WTC11 (cell line): ENCODE results near the gene PRUNE2.

ENCODE experiments used
- CBFB ChIP-seq: sonication (generic); formaldehyde crosslinking; IDR thresholded peaks from 2 replicates; pipeline ENCODE4 v1.8.1; 2022; ENCODE audit warnings: mild to moderate bottlenecking, low read depth, missing genetic modification reagents
- ESRRA ChIP-seq: sonication (generic); formaldehyde crosslinking; IDR thresholded peaks from 2 replicates; pipeline ENCODE4 v1.8.1; 2022; ENCODE audit warnings: mild to moderate bottlenecking, missing genetic modification reagents, borderline replicate concordance
- FOXK1 ChIP-seq: sonication (generic); formaldehyde crosslinking; IDR thresholded peaks from 2 replicates; pipeline ENCODE4 v1.8.0; 2022; ENCODE audit warnings: mild to moderate bottlenecking, moderate library complexity, missing genetic modification reagents
- NR1H2 ChIP-seq: sonication (generic); formaldehyde crosslinking; IDR thresholded peaks from 2 replicates; pipeline ENCODE4 v1.9.0; 2021; ENCODE audit warnings: mild to moderate bottlenecking, moderate library complexity, missing genetic modification reagents
- NR3C1 ChIP-seq: sonication (generic); formaldehyde crosslinking; conservative IDR thresholded peaks from 2 replicates; pipeline ENCODE4 v1.8.1; 2023; ENCODE audit warnings: low read depth, mild to moderate bottlenecking, missing genetic modification reagents
- SP1 ChIP-seq: sonication (generic); formaldehyde crosslinking; conservative IDR thresholded peaks from 2 replicates; pipeline ENCODE4 v1.8.1; 2022; ENCODE audit warnings: missing genetic modification reagents
- ZNF416 ChIP-seq: fragments of 250-450 bp; sonication (Bioruptor Pico); IDR thresholded peaks from 2 replicates; pipeline ENCODE4 v1.9.0; 2021; ENCODE audit warnings: mild to moderate bottlenecking, inconsistent platforms
- TF ChIP-seq, protein P1 (sequence below): fragments of 200-600 bp; IDR thresholded peaks from 2 replicates; pipeline ENCODE4 v1.8.0; 2022; ENCODE audit warnings: antibody characterized with exemption
- TF ChIP-seq, protein P2 (sequence below): fragments of 250-450 bp; sonication (Bioruptor Pico); IDR thresholded peaks from 2 replicates; pipeline ENCODE4 v1.9.0; 2021; ENCODE audit warnings: moderate library complexity, mild to moderate bottlenecking, inconsistent platforms, borderline replicate concordance
- TF ChIP-seq, protein P3 (sequence below): sonication (generic); formaldehyde crosslinking; IDR thresholded peaks from 2 replicates; pipeline ENCODE4 v1.8.1; 2022; ENCODE audit warnings: missing genetic modification reagents, borderline replicate concordance

DNA sequence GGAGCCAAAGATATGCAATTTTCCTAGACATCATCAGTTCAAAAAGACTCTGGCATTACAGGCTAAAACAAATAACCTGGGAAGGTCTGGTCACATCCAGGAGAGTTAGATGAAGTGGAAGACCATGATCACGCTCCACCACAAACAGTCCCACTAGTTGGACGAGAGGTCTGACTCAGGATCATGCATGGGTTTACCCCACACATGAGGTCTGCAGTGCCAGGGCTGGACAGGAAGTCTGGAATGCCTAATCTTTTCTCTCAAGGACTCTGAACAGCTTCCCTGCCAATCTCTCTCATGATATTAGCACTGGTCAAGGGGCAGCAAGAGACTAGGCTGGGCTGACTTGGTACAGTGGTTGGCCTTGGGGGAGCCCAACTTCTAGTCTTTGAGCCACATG is 7.1 kb downstream of the PRUNE2 start:
- no peak for TF ChIP-seq FOXK1 (CRISPR knock-in tag)
- TF ChIP-seq CBFB (CRISPR knock-in tag): no peak
- TF ChIP-seq, protein P1, sequence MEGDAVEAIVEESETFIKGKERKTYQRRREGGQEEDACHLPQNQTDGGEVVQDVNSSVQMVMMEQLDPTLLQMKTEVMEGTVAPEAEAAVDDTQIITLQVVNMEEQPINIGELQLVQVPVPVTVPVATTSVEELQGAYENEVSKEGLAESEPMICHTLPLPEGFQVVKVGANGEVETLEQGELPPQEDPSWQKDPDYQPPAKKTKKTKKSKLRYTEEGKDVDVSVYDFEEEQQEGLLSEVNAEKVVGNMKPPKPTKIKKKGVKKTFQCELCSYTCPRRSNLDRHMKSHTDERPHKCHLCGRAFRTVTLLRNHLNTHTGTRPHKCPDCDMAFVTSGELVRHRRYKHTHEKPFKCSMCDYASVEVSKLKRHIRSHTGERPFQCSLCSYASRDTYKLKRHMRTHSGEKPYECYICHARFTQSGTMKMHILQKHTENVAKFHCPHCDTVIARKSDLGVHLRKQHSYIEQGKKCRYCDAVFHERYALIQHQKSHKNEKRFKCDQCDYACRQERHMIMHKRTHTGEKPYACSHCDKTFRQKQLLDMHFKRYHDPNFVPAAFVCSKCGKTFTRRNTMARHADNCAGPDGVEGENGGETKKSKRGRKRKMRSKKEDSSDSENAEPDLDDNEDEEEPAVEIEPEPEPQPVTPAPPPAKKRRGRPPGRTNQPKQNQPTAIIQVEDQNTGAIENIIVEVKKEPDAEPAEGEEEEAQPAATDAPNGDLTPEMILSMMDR: no peak
- TF ChIP-seq, protein P2, sequence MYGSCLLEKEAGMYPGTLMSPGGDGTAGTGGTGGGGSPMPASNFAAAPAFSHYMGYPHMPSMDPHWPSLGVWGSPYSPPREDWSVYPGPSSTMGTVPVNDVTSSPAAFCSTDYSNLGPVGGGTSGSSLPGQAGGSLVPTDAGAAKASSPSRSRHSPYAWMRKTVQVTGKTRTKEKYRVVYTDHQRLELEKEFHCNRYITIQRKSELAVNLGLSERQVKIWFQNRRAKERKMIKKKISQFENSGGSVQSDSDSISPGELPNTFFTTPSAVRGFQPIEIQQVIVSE: no peak
- no peak for TF ChIP-seq ZNF416 (CRISPR knock-in tag)
- TF ChIP-seq, protein P3, sequence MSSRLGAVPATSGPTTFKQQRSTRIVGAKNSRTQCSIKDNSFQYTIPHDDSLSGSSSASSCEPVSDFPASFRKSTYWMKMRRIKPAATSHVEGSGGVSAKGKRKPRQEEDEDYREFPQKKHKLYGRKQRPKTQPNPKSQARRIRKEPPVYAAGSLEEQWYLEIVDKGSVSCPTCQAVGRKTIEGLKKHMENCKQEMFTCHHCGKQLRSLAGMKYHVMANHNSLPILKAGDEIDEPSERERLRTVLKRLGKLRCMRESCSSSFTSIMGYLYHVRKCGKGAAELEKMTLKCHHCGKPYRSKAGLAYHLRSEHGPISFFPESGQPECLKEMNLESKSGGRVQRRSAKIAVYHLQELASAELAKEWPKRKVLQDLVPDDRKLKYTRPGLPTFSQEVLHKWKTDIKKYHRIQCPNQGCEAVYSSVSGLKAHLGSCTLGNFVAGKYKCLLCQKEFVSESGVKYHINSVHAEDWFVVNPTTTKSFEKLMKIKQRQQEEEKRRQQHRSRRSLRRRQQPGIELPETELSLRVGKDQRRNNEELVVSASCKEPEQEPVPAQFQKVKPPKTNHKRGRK (CRISPR knock-in tag): no peak
- TF ChIP-seq SP1: no peak
- TF ChIP-seq NR1H2 (CRISPR knock-in tag): no peak
- TF ChIP-seq NR3C1 (CRISPR knock-in tag): no peak
- TF ChIP-seq ESRRA (CRISPR knock-in tag): no peak
